Measurements from ENCODE around the gene ADAMTS12. TPM values are rescaled to one million over a fixed set of nuclear protein-coding genes. Genes with fewer than 3 reads are reported as not detected.
A peak's percentile ranks its signal among the peaks of the same experiment; 100 is the strongest.

The ADAMTS12 gene
- total RNA-seq, 1 donor from 2014 or later = 32.9 TPM

- TF ChIP-seq, protein P1, sequence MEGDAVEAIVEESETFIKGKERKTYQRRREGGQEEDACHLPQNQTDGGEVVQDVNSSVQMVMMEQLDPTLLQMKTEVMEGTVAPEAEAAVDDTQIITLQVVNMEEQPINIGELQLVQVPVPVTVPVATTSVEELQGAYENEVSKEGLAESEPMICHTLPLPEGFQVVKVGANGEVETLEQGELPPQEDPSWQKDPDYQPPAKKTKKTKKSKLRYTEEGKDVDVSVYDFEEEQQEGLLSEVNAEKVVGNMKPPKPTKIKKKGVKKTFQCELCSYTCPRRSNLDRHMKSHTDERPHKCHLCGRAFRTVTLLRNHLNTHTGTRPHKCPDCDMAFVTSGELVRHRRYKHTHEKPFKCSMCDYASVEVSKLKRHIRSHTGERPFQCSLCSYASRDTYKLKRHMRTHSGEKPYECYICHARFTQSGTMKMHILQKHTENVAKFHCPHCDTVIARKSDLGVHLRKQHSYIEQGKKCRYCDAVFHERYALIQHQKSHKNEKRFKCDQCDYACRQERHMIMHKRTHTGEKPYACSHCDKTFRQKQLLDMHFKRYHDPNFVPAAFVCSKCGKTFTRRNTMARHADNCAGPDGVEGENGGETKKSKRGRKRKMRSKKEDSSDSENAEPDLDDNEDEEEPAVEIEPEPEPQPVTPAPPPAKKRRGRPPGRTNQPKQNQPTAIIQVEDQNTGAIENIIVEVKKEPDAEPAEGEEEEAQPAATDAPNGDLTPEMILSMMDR (IDR thresholded peaks at IDR 0.05) = no peak
- H3K4me1 Mint-ChIP-seq (ENCODE audit: low read depth) = peaks cover 11% of the 10 kb centered on the region
- H3K4me3 Mint-ChIP-seq (ENCODE audit: unreplicated experiment) = no peak overlapping the region
- no peak for DNase-seq (ENCODE audit: low spot score)
- H3K9me3 Mint-ChIP-seq (ENCODE audit: low read depth) = no peaks in the 10 kb centered on the region
- H3K27me3 Mint-ChIP-seq (ENCODE audit: low read depth) = no peaks in the 10 kb centered on the region
- H3K27ac Mint-ChIP-seq (ENCODE audit: unreplicated experiment) = no peak overlapping the region
- H3K36me3 Mint-ChIP-seq (ENCODE audit: low read depth) = peaks cover 1% of the 10 kb centered on the region
Measured at GRCh38 chr5:33795496-33795895, 96.3 kb downstream of the ADAMTS12 start.

DNA sequence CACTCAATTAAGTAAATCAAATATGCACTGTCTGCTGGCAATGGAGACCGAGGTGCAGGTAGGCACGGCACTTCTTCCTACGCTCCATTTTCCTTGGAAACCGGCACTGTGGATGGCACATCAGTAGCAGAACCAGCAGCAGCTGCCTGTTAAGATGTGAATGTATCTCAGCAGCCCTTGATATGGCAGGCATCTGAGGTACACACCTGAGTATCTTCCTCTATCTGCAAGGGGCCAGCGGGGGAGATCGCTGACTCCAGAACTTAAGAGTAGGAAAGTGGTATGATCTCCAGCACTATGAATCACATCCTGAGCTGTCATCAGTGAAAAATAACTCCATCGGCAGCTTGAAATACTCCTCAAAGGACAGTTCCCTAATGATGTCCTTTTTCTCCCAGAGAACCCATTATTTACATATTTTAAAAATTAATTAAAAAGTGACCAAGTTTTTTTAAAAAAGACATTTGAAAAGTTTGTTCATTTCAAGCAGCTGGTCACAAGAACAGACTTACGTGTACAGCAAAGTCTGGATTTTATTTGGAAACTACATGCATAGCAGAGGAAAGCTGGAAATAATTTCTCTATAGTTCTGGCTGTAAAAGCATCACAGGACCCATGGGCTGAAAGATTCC, 97.1 kb downstream of the ADAMTS12 start:
- Mint-ChIP-seq H3K27me3 (ENCODE audit: low read depth) (no peaks in the 10 kb centered on the region), H3K27ac (ENCODE audit: unreplicated experiment) (peak overlapping the region; percentile 20), H3K4me3 (ENCODE audit: unreplicated experiment) (no peak overlapping the region), H3K36me3 (ENCODE audit: low read depth) (peaks cover 1% of the 10 kb centered on the region), H3K4me1 (ENCODE audit: low read depth) (peaks cover 16% of the 10 kb centered on the region), H3K9me3 (ENCODE audit: low read depth) (no peaks in the 10 kb centered on the region)
- DNase-seq (ENCODE audit: low spot score) = no peak
- TF ChIP-seq, protein P1 (IDR thresholded peaks at IDR 0.05) = no peak

- TF ChIP-seq, protein P1 (IDR thresholded peaks at IDR 0.05) = no peak
- H3K9me3 Mint-ChIP-seq (ENCODE audit: low read depth) = no peaks in the 10 kb centered on the region
- H3K27ac Mint-ChIP-seq (ENCODE audit: unreplicated experiment) = no peak overlapping the region
- no peaks in the 10 kb centered on the region for H3K36me3 Mint-ChIP-seq (ENCODE audit: low read depth)
- H3K27me3 Mint-ChIP-seq (ENCODE audit: low read depth) = no peaks in the 10 kb centered on the region
- no peak overlapping the region for H3K4me3 Mint-ChIP-seq (ENCODE audit: unreplicated experiment)
- peaks cover 23% of the 10 kb centered on the region for H3K4me1 Mint-ChIP-seq (ENCODE audit: low read depth)
- DNase-seq (ENCODE audit: low spot score) = no peak
Measured at GRCh38 chr5:33793836-33794549, 97.8 kb downstream of the ADAMTS12 start.

DNA sequence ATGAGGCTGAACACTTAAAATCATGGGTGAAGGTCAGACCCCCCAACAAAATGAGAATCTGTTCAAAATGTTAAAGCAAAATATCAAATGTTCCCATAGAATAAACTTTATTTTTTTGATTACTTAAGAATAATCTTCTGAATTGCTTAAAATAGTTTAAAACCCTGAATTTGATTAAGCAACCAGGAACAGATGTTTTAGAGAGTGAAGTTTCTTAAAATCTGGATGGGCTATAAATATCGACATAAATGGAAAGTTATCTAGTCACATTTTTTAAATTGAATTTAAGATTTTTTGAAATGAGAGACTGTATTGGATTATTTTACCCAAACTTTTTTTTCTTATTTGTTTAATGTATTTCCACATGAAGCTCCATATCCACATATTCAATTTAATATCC, 98.5 kb downstream of the ADAMTS12 start:
- Mint-ChIP-seq H3K4me1 (ENCODE audit: low read depth) (peaks cover 30% of the 10 kb centered on the region), H3K27ac (ENCODE audit: unreplicated experiment) (no peak overlapping the region), H3K9me3 (ENCODE audit: low read depth) (no peaks in the 10 kb centered on the region), H3K4me3 (ENCODE audit: unreplicated experiment) (no peak overlapping the region), H3K36me3 (ENCODE audit: low read depth) (no peaks in the 10 kb centered on the region), H3K27me3 (ENCODE audit: low read depth) (no peaks in the 10 kb centered on the region)
- DNase-seq (ENCODE audit: low spot score) = no peak
- TF ChIP-seq, protein P1 (IDR thresholded peaks at IDR 0.05) = no peak

DNA sequence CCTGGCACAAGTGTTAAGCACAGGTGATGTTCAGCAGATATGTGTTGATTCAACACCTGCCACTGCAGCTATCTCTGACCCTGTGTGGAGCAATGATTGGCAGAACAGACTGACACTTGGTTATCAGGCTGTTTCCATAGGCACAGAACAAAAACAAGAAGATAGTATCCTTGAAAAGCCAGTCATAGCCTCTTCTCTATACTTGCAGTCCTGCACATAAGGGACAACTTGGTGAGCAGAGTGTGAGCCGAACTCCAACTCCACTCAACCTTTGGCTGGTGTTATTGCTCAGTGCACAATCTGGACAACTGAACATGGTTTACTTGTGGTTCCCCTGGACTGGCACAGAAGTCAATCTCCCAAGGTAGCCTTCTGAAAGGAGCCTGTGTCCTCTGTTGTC, 99.2 kb downstream of the ADAMTS12 start:
- Mint-ChIP-seq H3K9me3 (ENCODE audit: low read depth) (no peaks in the 10 kb centered on the region), H3K4me3 (ENCODE audit: unreplicated experiment) (no peak overlapping the region), H3K27me3 (ENCODE audit: low read depth) (no peaks in the 10 kb centered on the region), H3K27ac (ENCODE audit: unreplicated experiment) (no peak overlapping the region), H3K4me1 (ENCODE audit: low read depth) (peaks cover 35% of the 10 kb centered on the region), H3K36me3 (ENCODE audit: low read depth) (no peaks in the 10 kb centered on the region)
- DNase-seq (ENCODE audit: low spot score) = no peak
- TF ChIP-seq, protein P1 (IDR thresholded peaks at IDR 0.05) = no peak

Data from chondrocyte (in vitro differentiated cells).